Right renal pelvis (tissue), 4 donors: ENCODE results near the gene ZNF212. TPM values are rescaled to one million over a fixed set of nuclear protein-coding genes. Genes with fewer than 3 reads are reported as not detected.
"Not testable (repeated sequence)": the region's sequence is repeated elsewhere in the genome, so short reads cannot be mapped to it uniquely, and the experiment has no call there.

Source experiments
- DNase-seq, 4 donors: peaks; one replicate each; pipeline ENCODE4 v3.0.0-alpha.2; 2013; ENCODE audit warnings: low read depth in 4 of 4, low spot score in 3 of 4, missing footprints in 1 of 4
- polyA plus RNA-seq, 4 donors: library from polyadenylated mRNA; unstranded; fragments of 120-200 nt; gene quantifications; one replicate each; pipeline ENCODE4 v1.2.1, GENCODE V29; 2013; ENCODE audit not compliant: insufficient read length in 4 of 4

ZNF212 gene
- polyA plus RNA-seq, 4 donors: 16.5 to 18.4 (median 18.0) TPM

- no peak for DNase-seq
These were observed 20.7 kb upstream of the ZNF212 start for GRCh38 chr7:149218469-149219420.

- no peak for DNase-seq
These were observed 18.9 kb upstream of the ZNF212 start for GRCh38 chr7:149220534-149220933.

GRCh38 chr7:149223176-149223575 is 16.3 kb upstream of the ZNF212 start:
- no peak for DNase-seq

- no peak for DNase-seq
These were observed 15.7 kb upstream of the ZNF212 start for GRCh38 chr7:149223761-149224160.

- DNase-seq: no peak
These were observed 15.1 kb upstream of the ZNF212 start for GRCh38 chr7:149224352-149224751.

GRCh38 chr7:149225106-149225505 is 14.3 kb upstream of the ZNF212 start:
- DNase-seq: no peak

- DNase-seq: no peak
These were observed 13.8 kb upstream of the ZNF212 start for GRCh38 chr7:149225656-149226055.

- not testable (repeated sequence) for DNase-seq
These were observed 13.1 kb upstream of the ZNF212 start for GRCh38 chr7:149226366-149226765.

GRCh38 chr7:149226840-149227494 is 12.5 kb upstream of the ZNF212 start:
- DNase-seq: no peak

- DNase-seq: no peak
These were observed 10.5 kb upstream of the ZNF212 start for GRCh38 chr7:149228831-149229471.

- DNase-seq: no peak
These were observed 9.9 kb upstream of the ZNF212 start for GRCh38 chr7:149229526-149229925.

- no peak for DNase-seq
These were observed 7.1 kb upstream of the ZNF212 start for GRCh38 chr7:149232362-149232761.

- DNase-seq: not testable (repeated sequence)
These were observed 5.7 kb upstream of the ZNF212 start for GRCh38 chr7:149233655-149234204.

- no peak for DNase-seq
These were observed 1.9 kb upstream of the ZNF212 start for GRCh38 chr7:149237502-149237901.

GRCh38 chr7:149238051-149238450 is 1.4 kb upstream of the ZNF212 start:
- no peak for DNase-seq

- DNase-seq: no peak
These were observed 1.2 kb downstream of the ZNF212 start for GRCh38 chr7:149240637-149241036.

- no peak for DNase-seq
These were observed 2.2 kb downstream of the ZNF212 start for GRCh38 chr7:149241696-149242095.

GRCh38 chr7:149245244-149245643 is 5.8 kb downstream of the ZNF212 start:
- no peak for DNase-seq

GRCh38 chr7:149245744-149246143 is 6.3 kb downstream of the ZNF212 start:
- DNase-seq: no peak

GRCh38 chr7:149248777-149249176 is 9.3 kb downstream of the ZNF212 start:
- DNase-seq: no peak

- DNase-seq: not testable (repeated sequence)
These were observed 10.7 kb downstream of the ZNF212 start for GRCh38 chr7:149250151-149250550.
